Activated naive CD4-positive, alpha-beta T cell treated with anti-CD3 and anti-CD28 coated beads, Interleukin-2, amount 50 U/mL, for 72 hours (primary cell): Measurements from ENCODE around the gene PPP1R14B. TPM values are rescaled to one million over a fixed set of nuclear protein-coding genes. Genes with fewer than 3 reads are reported as not detected.
A peak's percentile ranks its signal among the peaks of the same experiment; 100 is the strongest.

Experiments
- ATAC-seq, 2 donors: fragments of 150-1000 bp; cut with Tn5 transposase; 2 replicates each; pipeline ENCODE4 v1.10.0; 2021; ENCODE audit warnings: mild to moderate bottlenecking in 2 of 2, moderate library complexity in 2 of 2
- DNase-seq, 2 donors: peaks; one replicate each; pipeline ENCODE4 v3.0.0; 2021 to 2022; ENCODE audit warnings: low spot score in 2 of 2
- H3K27ac Mint-ChIP-seq, 2 donors: one replicate each; pipeline ENCODE4 v1.8.0; 2022; ENCODE audit warnings: mild to moderate bottlenecking in 2 of 2, mixed read lengths in 2 of 2
- H3K36me3 Mint-ChIP-seq, 2 donors: one replicate each; pipeline ENCODE4 v1.8.0; 2022; ENCODE audit warnings: mixed read lengths in 2 of 2
- H3K9me3 Mint-ChIP-seq, 2 donors: one replicate each; pipeline ENCODE4 v1.8.0; 2022; ENCODE audit warnings: mixed read lengths in 2 of 2
- total RNA-seq, 2 donors: library from RNA; stranded (reverse); gene quantifications; one replicate each; pipeline ENCODE4 v1.2.3, GENCODE V29; 2022

The PPP1R14B gene
- total RNA-seq, 2 donors from 2014 or later = 177 to 262 TPM

GRCh38 chr11:64202992-64203391, 43.8 kb downstream of the PPP1R14B start:
- ATAC-seq = no peak
- Mint-ChIP-seq H3K9me3 (no peaks in the 10 kb centered on the region), H3K36me3 (peaks cover 44 to 49% of the 10 kb centered on the region in 2 donors), H3K27ac (peak overlapping the region in 1 of 2 donors; percentile 22)
- DNase-seq = no peak

DNA sequence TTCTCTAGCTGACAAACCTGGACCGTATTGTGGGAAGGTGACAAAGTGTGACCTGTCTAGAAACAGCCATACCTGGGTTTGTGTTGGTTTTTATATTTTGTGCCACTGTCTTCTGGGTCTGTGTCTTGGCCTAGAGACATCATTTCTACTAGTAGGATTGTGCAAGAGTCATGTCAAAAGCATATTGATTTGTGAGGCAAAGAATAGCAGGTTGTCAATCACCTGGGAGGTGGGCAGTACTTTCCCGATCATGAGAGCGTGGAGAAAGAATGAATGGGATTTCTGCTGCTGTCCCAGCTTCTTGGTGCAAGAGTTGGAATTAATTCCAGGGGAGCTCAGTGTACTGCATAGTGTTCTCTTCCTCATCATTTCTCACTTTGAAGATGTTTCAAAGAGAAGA, 45.2 kb downstream of the PPP1R14B start:
- DNase-seq = no peak
- ATAC-seq = no peak
- Mint-ChIP-seq H3K36me3 (peaks cover 36 to 46% of the 10 kb centered on the region in 2 donors), H3K9me3 (no peaks in the 10 kb centered on the region), H3K27ac (peak overlapping the region; percentile 13 to 39)

DNA sequence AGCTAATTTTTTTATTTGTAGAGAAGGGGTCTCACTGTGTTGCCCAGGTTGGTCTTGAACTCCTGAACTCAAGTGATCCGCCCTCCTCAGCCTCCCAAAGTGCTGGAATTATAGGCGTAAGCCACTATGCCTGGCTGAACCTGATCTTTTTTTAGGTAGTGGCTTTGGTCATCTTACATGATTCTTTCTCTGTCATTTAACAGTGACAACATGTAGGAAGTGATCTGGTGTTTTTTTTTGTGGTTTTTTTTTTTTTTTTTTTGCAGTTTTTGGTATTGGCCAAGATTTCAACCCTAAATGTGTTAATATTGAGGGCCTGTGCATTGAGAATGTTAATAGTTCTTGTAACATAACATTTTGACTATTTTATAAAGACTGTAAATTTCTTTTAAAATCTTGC, 48.2 kb downstream of the PPP1R14B start:
- Mint-ChIP-seq H3K9me3 (no peaks in the 10 kb centered on the region), H3K27ac (peak overlapping the region in 1 of 2 donors; percentile 36), H3K36me3 (peaks cover 39 to 48% of the 10 kb centered on the region in 2 donors)
- DNase-seq = no peak
- no peak for ATAC-seq

DNA sequence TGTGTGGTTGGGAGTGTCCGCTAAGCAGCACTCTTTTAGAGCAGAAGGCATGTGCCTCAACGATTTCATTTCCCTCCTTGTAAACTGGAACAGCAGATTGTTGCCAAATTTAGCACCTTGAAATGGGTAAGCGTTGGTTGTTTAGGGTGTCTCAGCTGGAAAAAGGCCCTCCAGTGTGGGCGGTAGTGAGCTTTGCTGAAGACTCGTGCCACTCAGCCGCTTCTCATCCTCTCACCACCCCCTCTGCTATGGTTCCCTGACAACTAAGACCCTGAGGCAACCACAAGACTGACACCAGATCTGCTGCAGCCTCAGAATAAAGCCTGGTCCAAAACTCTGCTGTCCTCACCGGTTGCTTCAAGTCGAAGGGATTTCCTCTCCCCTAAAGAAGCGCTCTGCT, 50.1 kb downstream of the PPP1R14B start:
- H3K27ac Mint-ChIP-seq = no peak overlapping the region
- H3K36me3 Mint-ChIP-seq = peaks cover 34 to 43% of the 10 kb centered on the region in 2 donors
- DNase-seq (no peak), ATAC-seq (no peak)
- no peaks in the 10 kb centered on the region for H3K9me3 Mint-ChIP-seq

Other genes starting within 250 kb of the PPP1R14B start
- not detected for gene FLRT1, start 211.0 kb downstream of the PPP1R14B start, total RNA-seq
- 10 to 100 TPM; 11.0 to 25.3 TPM for gene MACROD1, start 80.8 kb downstream of the PPP1R14B start, total RNA-seq
- 100 to 1,000 TPM; 328 to 366 TPM for gene STIP1, start 60.8 kb downstream of the PPP1R14B start, total RNA-seq
- 100 to 1,000 TPM; 142 to 193 TPM for gene FERMT3, start 40.2 kb downstream of the PPP1R14B start, total RNA-seq
- gene TRPT1, start 20.8 kb downstream of the PPP1R14B start, total RNA-seq = 10 to 100 TPM; 31.2 to 36.5 TPM
- 10 to 100 TPM; 87.4 to 88.8 TPM for gene NUDT22, start 20.7 kb downstream of the PPP1R14B start, total RNA-seq
- 10 to 100 TPM; 26.7 to 48.7 TPM for gene DNAJC4, start 16.4 kb downstream of the PPP1R14B start, total RNA-seq
- 100 to 1,000 TPM in 1 of 2 donors, 10 to 100 TPM in 1; 57.6 to 119 TPM for gene VEGFB, start 12.4 kb downstream of the PPP1R14B start, total RNA-seq
- 10 to 100 TPM; 27.7 to 36.0 TPM for gene FKBP2, start 5.8 kb downstream of the PPP1R14B start, total RNA-seq
- 10 to 100 TPM; 10.4 to 13.7 TPM for gene PLCB3, start 4.6 kb upstream of the PPP1R14B start, total RNA-seq
- 10 to 100 TPM in 1 of 2 donors, 1 to 10 TPM in 1; 7.1 to 31.6 TPM for gene BAD, start 37.7 kb upstream of the PPP1R14B start, total RNA-seq
- gene GPR137, start 38.9 kb upstream of the PPP1R14B start, total RNA-seq = 10 to 100 TPM; 34.2 to 37.6 TPM
- gene KCNK4, start 44.4 kb upstream of the PPP1R14B start, total RNA-seq = under 1 TPM; 0.23 to 0.46 TPM
- gene CATSPERZ, start 53.4 kb upstream of the PPP1R14B start, total RNA-seq = under 1 TPM in 1 of 2 donors, not detected in 1; 0.55 TPM
- gene ESRRA, start 58.6 kb upstream of the PPP1R14B start, total RNA-seq = 10 to 100 TPM; 33.6 to 48.1 TPM
- 100 to 1,000 TPM; 198 to 213 TPM for gene TRMT112, start 70.6 kb upstream of the PPP1R14B start, total RNA-seq
- 100 to 1,000 TPM; 131 to 152 TPM for gene PRDX5, start 71.2 kb upstream of the PPP1R14B start, total RNA-seq
- gene CCDC88B, start 93.3 kb upstream of the PPP1R14B start, total RNA-seq = 100 to 1,000 TPM in 1 of 2 donors, 10 to 100 TPM in 1; 75.0 to 103 TPM
- gene RPS6KA4, start 112.2 kb upstream of the PPP1R14B start, total RNA-seq = 10 to 100 TPM; 23.2 to 23.8 TPM